GM19035 (cell line): Measurements from ENCODE around the gene ATP5F1C.
"Not testable (repeated sequence)": the region's sequence is repeated elsewhere in the genome, so short reads cannot be mapped to it uniquely, and the experiment has no call there.

Source experiments
- ATAC-seq: cut with Tn5 transposase; IDR thresholded peaks from one replicate; pipeline ENCODE4 v1.9.1; 2021; ENCODE audit not compliant: unreplicated experiment

Gene ATP5F1C

DNA sequence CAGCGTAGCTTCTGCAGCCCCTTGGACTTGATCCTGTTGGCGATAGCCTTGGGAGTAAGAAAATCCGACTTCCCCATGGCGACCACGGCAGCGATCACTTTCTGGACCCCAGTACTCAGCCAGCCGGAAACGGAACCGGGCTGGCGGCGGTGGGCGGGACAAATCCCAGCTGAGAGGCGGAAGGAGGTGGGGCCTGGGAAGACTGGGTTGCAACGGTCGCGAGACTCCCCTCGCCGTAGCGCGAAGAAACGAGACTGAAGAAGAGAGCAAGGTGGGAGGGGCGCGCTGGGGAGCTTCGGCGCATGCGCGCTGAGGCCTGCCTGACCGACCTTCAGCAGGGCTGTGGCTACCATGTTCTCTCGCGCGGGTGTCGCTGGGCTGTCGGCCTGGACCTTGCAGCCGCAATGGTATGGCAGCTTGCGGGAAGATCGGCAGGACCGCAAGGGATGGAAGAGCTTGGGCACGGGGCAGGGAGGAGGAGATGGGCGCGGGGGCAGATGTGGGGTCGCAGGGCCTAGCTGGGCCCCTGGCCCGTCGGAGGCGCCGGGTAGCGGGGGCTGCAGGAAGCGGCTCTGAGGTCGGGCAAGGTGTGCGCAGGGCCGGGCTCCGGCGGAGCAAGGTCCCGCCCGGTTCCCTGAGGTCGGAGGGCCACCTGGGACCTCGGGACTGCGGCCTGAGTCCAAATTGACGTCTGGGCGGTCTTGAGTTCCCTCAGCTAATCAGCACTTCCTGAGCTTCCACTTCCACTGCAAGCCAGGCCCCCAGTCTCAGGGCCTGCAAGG lies at the start of gene ATP5F1C, which contains the start of gene KIN:
Gene ATP5F1C (plus strand): TSS at position 321 of the 782 bp plus-strand sequence. CDS start 31 bp downstream, at position 352.
Gene KIN (minus strand): TSS at position 137 of the 782 bp plus-strand sequence. CDS start 60 bp downstream, at position 77.
- ATAC-seq, result peak; percentile 90

GRCh38 chr10:7738536-7739407 lies 49.2 kb upstream of the ATP5F1C start:
- ATAC-seq, result no peak

DNA sequence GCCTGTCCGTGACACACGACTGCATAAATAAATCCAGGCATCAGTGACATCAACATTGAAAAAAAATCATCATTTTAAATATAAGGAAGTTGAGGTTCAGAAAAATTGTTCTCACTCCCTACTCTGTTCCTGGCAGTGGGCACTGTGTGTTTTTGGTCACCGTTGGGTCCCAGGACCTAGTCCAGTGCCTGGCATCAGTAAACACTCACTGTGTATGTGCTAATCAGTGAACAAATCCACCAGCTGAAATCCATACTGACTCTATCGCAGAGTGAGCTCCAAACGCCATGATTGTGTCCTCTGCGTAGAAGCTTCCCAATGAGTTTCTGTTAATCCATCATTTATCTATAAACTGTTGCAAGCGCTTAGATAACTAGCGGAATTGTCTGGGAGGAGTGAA lies 43.7 kb upstream of the ATP5F1C start:
- ATAC-seq, result no peak

GRCh38 chr10:7748637-7749036 lies 39.3 kb upstream of the ATP5F1C start:
- ATAC-seq, result not testable (repeated sequence)

- ATAC-seq, result no peak
These were observed 37.8 kb upstream of the ATP5F1C start for GRCh38 chr10:7750222-7750621.

GRCh38 chr10:7752251-7752650 lies 35.7 kb upstream of the ATP5F1C start:
- ATAC-seq, result no peak

DNA sequence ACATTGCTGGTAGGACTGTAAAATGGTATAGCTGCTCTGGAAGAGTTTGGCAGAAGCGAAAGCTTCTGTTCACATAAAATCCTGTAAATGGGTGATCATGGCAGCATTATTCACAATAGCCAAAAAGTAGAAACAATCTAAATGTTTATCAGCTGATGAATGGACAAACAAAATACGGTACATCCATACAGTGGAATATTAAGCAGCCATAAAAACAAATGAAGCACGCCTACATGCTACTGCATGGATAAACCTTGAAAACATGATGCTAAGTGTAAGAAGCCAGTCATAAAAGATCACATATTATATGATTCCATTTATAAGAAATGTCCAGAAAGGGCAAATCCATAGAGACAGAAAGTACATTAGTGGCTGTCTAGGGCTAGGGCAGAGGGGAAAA lies 32.9 kb upstream of the ATP5F1C start:
- no peak for ATAC-seq

GRCh38 chr10:7756360-7756992 lies 31.5 kb upstream of the ATP5F1C start:
- no peak for ATAC-seq

GRCh38 chr10:7763929-7764328 lies 24.0 kb upstream of the ATP5F1C start:
- no peak for ATAC-seq

DNA sequence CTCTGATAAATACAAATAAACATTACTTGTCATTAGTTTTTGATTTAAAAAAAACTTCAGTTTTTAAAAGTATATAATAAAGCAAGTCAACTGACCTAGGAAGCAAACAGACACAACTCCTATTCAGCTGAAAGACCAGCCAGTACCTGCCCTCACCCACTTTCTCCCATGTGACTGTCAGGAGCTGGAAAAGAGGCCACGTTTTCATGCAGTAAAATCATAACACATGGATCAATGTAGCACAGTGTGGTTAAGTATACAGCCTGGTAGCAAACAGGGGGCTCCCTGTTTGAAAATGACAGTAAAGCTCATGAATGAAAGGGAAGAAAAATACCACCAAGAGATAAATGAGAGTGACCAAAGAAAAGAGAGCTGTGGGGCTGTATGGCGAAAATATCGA lies 21.7 kb upstream of the ATP5F1C start:
- ATAC-seq, result no peak

DNA sequence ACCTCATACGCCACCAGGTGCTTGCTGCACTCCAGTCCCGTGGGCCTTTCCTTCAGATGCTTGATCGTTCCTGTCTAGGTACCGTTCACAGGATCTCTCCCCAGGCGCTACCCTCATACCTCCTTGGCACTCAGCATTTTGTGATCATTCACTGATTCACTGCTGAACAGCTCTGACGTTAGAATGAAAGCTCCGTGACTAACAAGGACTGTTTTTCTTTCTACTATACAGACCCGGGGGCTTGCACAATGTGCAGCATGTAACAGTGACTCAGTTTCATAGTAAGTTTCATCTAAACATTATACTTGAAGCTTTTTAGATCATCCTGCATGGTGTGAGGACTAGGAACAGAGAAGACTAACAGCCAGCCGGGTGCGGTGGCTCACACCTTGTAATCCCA lies 20.8 kb upstream of the ATP5F1C start:
- no peak for ATAC-seq

- no peak for ATAC-seq
These were observed 19.6 kb upstream of the ATP5F1C start for GRCh38 chr10:7768417-7768816.

- no peak for ATAC-seq
These were observed 13.9 kb upstream of the ATP5F1C start for GRCh38 chr10:7773845-7774801.

DNA sequence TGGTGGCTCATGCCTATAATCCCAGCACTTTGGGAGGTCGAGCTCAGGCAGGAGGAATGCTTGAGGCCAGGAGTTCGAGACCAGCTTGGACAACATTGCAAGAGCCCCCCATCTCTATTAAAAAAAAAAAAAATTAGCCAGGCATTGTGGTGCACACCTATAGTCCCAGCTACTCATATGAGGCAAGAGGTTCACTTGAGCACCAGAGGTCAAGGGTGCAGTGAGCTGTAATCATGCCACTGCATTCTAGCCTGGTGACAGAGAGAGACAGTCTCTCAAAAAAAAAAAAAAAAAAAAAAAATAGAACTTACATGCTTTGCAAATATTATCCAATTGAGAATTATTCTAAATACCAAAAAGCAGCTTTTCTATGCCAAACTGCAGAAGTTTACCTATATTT lies 11.2 kb upstream of the ATP5F1C start:
- ATAC-seq, result no peak

DNA sequence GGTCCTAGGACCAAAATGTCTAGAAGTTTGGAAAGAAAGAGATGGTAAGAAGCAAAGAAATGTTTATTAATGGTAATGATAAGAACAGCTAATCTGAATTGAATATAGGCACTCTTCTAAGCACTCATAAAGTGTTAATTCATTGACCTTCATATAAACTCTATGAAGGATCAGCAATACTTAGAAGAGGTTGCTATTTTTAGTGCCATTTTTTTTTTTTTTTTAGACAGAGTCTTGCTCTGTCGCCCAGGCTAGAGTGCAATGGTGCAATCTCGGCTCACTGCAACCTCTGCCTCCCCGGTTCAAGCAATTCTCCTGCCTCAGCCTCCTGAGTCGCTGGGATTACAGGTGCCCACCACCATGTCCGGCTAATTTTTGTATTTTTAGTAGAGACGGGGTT lies 5.8 kb upstream of the ATP5F1C start:
- not testable (repeated sequence) for ATAC-seq

- no peak for ATAC-seq
These were observed 1.5 kb upstream of the ATP5F1C start for GRCh38 chr10:7786430-7786829.

GRCh38 chr10:7787150-7787856 lies 674 bp upstream of the ATP5F1C start:
- ATAC-seq, result peak; percentile 14

- ATAC-seq, result peak; percentile 17
These were observed 786 bp downstream of the ATP5F1C start for GRCh38 chr10:7788639-7789286.

DNA sequence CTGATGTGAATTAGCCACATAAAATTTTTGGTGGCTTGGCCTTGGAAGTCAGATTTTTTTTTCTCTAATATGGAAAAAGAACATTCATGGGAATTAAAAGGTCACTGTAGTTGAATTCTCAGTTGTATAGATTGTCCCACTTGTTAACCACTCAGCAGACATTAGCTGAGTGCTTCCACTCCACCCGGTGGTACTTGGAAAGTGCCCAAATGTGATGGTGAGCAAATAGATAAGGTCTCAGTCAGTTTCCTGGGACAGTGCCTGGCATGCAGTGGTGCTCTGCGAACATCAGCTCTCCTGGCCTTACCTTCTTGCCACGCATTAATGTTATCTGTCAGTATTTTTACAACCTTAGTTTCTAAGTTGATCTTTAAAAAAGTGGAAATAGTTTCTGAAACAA lies 1.4 kb downstream of the ATP5F1C start:
- ATAC-seq, result no peak
